ENCODE results near the gene C2orf92.

Gene C2orf92

DNA sequence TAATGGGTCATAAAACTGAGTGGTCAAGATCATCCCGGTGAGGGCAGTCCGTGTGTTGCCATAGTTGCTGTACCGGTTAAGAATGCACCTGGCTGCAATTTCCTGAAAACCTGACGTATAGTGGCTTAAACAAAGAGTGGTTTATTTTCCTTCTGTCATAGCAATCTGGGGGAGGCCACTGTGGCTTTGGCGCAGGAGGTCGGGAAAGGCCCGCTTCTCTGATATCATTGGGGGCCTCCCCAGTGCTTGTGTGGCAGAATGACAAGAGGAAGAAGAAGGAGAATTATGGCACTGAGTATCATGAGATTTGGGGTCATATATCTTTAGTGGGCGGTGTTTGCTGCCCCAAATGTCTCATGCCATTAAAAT is 4.4 kb downstream of the C2orf92 start:
- Histone ChIP-seq H4K8ac (ENCODE audit: low read length) (no peak overlapping the region), H2AK5ac (ENCODE audit: low read length, severe bottlenecking) (no peak overlapping the region), H3K14ac (ENCODE audit: low read length in 2 of 2) (no peak overlapping the region), H3K4me3 (ENCODE audit: insufficient read depth in 1 of 2, low read depth in 1 of 2, low read length in 2 of 2) (no peak overlapping the region), H2BK5ac (ENCODE audit: low read depth, low read length, poor library complexity, severe bottlenecking) (no peak overlapping the region), H3K4me2 (ENCODE audit: low read length, poor library complexity, severe bottlenecking) (no peak overlapping the region), H3K79me1 (replicated peaks; ENCODE audit: low read length, poor library complexity, severe bottlenecking) (no peaks in the 10 kb centered on the region), H3K9me3 (ENCODE audit: control insufficient read depth, low read length) (no peaks in the 10 kb centered on the region), H2BK15ac (ENCODE audit: low read depth, poor library complexity, severe bottlenecking) (no peak overlapping the region), H2BK120ac (ENCODE audit: low read depth, low read length) (no peak overlapping the region), H3K27me3 (ENCODE audit: control insufficient read depth in 1 of 2, insufficient read depth in 1 of 2, low read length in 2 of 2) (no peaks in the 10 kb centered on the region), H3K4me1 (ENCODE audit: control insufficient read depth, insufficient read depth, low read depth, low read length) (no peaks in the 10 kb centered on the region), H3K4ac (ENCODE audit: low read depth in 1 of 2, low read length in 2 of 2) (no peak overlapping the region), H2AFZ (ENCODE audit: low read depth, low read length) (no peak overlapping the region), H3K9ac (ENCODE audit: low read length) (no peak overlapping the region), H2BK12ac (ENCODE audit: low read length in 2 of 2) (no peak overlapping the region), H3K18ac (ENCODE audit: low read depth in 1 of 2, low read length in 2 of 2) (no peak overlapping the region), H3K36me3 (ENCODE audit: control insufficient read depth in 1 of 2, insufficient read depth in 2 of 2, low read depth in 1 of 2, low read length in 2 of 2) (no peaks in the 10 kb centered on the region), H3K23ac (ENCODE audit: low read length in 2 of 2) (no peak overlapping the region), H4K91ac (ENCODE audit: low read length) (no peak overlapping the region), H3K27ac (ENCODE audit: low read length, poor library complexity, severe bottlenecking) (no peak overlapping the region)
- no peak for DNase-seq
- 93% methylated on average over 8 of the region's 8 CpGs for WGBS

DNA sequence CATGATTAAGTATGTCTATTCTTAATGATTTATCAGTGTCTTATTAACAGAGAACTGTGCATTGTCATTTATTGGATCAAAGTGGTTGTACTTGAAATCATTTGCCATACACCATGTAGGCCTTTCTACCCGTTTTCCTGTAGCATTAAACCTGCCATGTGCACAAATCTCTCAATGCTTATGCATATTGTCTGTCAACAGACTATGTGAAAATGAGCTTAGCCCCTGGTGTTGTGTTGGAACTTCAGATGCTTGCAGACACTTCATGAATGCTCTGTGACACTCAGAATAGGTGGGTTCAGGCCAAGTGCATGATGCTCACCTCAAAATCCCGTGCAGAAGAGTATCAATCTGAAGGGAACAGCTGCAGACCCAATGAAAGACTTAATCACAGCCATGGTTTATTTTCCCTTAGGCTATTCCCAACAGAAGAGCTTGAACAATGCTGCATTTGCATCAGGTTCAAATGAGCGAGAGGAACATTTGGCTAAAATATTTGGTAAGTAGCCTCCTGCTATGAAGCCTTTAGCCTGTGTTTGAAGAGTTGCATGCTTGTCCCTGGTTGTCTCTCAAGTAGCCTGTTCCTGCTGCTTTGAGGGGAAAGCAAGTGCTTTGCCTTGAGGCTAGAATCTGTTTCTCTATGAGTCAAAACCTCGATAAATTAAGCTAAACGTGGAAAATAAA is 6.1 kb downstream of the C2orf92 start:
- Histone ChIP-seq H3K23ac (ENCODE audit: low read length in 2 of 2) (no peak overlapping the region), H2AK5ac (ENCODE audit: low read length, severe bottlenecking) (no peak overlapping the region), H2BK120ac (ENCODE audit: low read depth, low read length) (no peak overlapping the region), H3K9ac (ENCODE audit: low read length) (no peak overlapping the region), H2BK15ac (ENCODE audit: low read depth, poor library complexity, severe bottlenecking) (no peak overlapping the region), H3K4me2 (ENCODE audit: low read length, poor library complexity, severe bottlenecking) (no peak overlapping the region), H3K36me3 (ENCODE audit: control insufficient read depth in 1 of 2, insufficient read depth in 2 of 2, low read depth in 1 of 2, low read length in 2 of 2) (no peaks in the 10 kb centered on the region), H3K4me3 (ENCODE audit: insufficient read depth in 1 of 2, low read depth in 1 of 2, low read length in 2 of 2) (no peak overlapping the region), H4K91ac (ENCODE audit: low read length) (no peak overlapping the region), H2AFZ (ENCODE audit: low read depth, low read length) (no peak overlapping the region), H2BK5ac (ENCODE audit: low read depth, low read length, poor library complexity, severe bottlenecking) (no peak overlapping the region), H3K4me1 (ENCODE audit: control insufficient read depth, insufficient read depth, low read depth, low read length) (no peaks in the 10 kb centered on the region), H4K8ac (ENCODE audit: low read length) (no peak overlapping the region), H3K14ac (ENCODE audit: low read length in 2 of 2) (no peak overlapping the region), H3K27me3 (ENCODE audit: control insufficient read depth in 1 of 2, insufficient read depth in 1 of 2, low read length in 2 of 2) (no peaks in the 10 kb centered on the region), H3K9me3 (ENCODE audit: control insufficient read depth, low read length) (no peaks in the 10 kb centered on the region), H2BK12ac (ENCODE audit: low read length in 2 of 2) (no peak overlapping the region), H3K27ac (ENCODE audit: low read length, poor library complexity, severe bottlenecking) (no peak overlapping the region), H3K18ac (ENCODE audit: low read depth in 1 of 2, low read length in 2 of 2) (no peak overlapping the region), H3K79me1 (replicated peaks; ENCODE audit: low read length, poor library complexity, severe bottlenecking) (no peaks in the 10 kb centered on the region), H3K4ac (ENCODE audit: low read depth in 1 of 2, low read length in 2 of 2) (no peak overlapping the region)
- 82% methylated on average over 5 of the region's 5 CpGs for WGBS
- DNase-seq, result no peak

DNA sequence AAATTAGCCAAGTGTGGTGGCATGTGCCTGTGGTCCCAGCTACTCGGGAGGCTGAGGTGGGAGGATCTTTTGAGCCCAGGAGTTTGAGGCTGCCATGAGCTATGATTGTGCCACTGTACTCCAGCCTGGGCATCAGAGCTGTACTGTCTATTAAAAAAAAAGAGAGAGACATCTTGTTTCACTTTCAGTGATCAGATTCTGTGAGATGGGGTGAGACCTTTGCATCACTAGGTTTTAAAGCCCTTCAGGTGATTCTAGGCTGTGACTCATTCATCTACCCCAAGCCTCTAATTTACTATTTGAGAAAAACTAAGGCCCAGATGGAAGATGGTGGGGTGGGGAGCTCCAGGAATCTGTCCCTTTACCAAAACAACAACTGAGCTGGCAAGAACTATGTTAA is 7.1 kb downstream of the C2orf92 start:
- Histone ChIP-seq H2AK5ac (ENCODE audit: low read length, severe bottlenecking) (no peak overlapping the region), H3K4me2 (ENCODE audit: low read length, poor library complexity, severe bottlenecking) (no peak overlapping the region), H2BK120ac (ENCODE audit: low read depth, low read length) (no peak overlapping the region), H3K27me3 (ENCODE audit: control insufficient read depth in 1 of 2, insufficient read depth in 1 of 2, low read length in 2 of 2) (no peaks in the 10 kb centered on the region), H2BK5ac (ENCODE audit: low read depth, low read length, poor library complexity, severe bottlenecking) (no peak overlapping the region), H2AFZ (ENCODE audit: low read depth, low read length) (no peak overlapping the region), H2BK15ac (ENCODE audit: low read depth, poor library complexity, severe bottlenecking) (no peak overlapping the region), H3K4me1 (ENCODE audit: control insufficient read depth, insufficient read depth, low read depth, low read length) (no peaks in the 10 kb centered on the region), H3K9ac (ENCODE audit: low read length) (no peak overlapping the region), H3K4me3 (ENCODE audit: insufficient read depth in 1 of 2, low read depth in 1 of 2, low read length in 2 of 2) (no peak overlapping the region), H3K27ac (ENCODE audit: low read length, poor library complexity, severe bottlenecking) (no peak overlapping the region), H4K91ac (ENCODE audit: low read length) (no peak overlapping the region), H3K79me1 (replicated peaks; ENCODE audit: low read length, poor library complexity, severe bottlenecking) (no peaks in the 10 kb centered on the region), H3K18ac (ENCODE audit: low read depth in 1 of 2, low read length in 2 of 2) (no peak overlapping the region), H2BK12ac (ENCODE audit: low read length in 2 of 2) (no peak overlapping the region), H3K14ac (ENCODE audit: low read length in 2 of 2) (no peak overlapping the region), H4K8ac (ENCODE audit: low read length) (no peak overlapping the region), H3K23ac (ENCODE audit: low read length in 2 of 2) (no peak overlapping the region), H3K36me3 (ENCODE audit: control insufficient read depth in 1 of 2, insufficient read depth in 2 of 2, low read depth in 1 of 2, low read length in 2 of 2) (no peaks in the 10 kb centered on the region), H3K4ac (ENCODE audit: low read depth in 1 of 2, low read length in 2 of 2) (no peak overlapping the region), H3K9me3 (ENCODE audit: control insufficient read depth, low read length) (no peaks in the 10 kb centered on the region)
- DNase-seq, result no peak
- 89% methylated on average over 1 of the region's 1 CpG for WGBS

DNA sequence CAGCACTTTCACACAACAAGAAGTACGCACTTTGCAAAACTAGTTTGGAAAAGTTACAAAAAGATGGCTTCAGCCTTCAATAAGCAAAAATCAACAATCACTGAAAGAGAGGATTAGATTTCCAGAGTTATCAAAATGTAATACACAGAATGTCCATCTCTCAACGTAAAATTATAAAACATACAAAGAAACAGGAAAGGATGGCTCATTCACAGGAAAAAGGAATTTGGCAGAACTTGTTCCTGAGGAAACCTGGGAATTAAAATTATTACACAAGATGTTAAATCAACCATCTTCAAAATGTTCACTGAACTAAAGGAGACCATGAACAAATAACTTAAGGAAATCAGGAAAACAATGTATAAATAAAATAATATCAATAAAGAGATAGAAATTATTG is 8.0 kb downstream of the C2orf92 start:
- Histone ChIP-seq H3K4ac (ENCODE audit: low read depth in 1 of 2, low read length in 2 of 2) (no peak overlapping the region), H3K14ac (ENCODE audit: low read length in 2 of 2) (no peak overlapping the region), H4K91ac (ENCODE audit: low read length) (no peak overlapping the region), H3K4me2 (ENCODE audit: low read length, poor library complexity, severe bottlenecking) (no peak overlapping the region), H3K4me1 (ENCODE audit: control insufficient read depth, insufficient read depth, low read depth, low read length) (no peaks in the 10 kb centered on the region), H2BK12ac (ENCODE audit: low read length in 2 of 2) (no peak overlapping the region), H3K23ac (ENCODE audit: low read length in 2 of 2) (no peak overlapping the region), H3K36me3 (ENCODE audit: control insufficient read depth in 1 of 2, insufficient read depth in 2 of 2, low read depth in 1 of 2, low read length in 2 of 2) (no peaks in the 10 kb centered on the region), H3K9me3 (ENCODE audit: control insufficient read depth, low read length) (no peaks in the 10 kb centered on the region), H2BK15ac (ENCODE audit: low read depth, poor library complexity, severe bottlenecking) (no peak overlapping the region), H3K27ac (ENCODE audit: low read length, poor library complexity, severe bottlenecking) (no peak overlapping the region), H2AFZ (ENCODE audit: low read depth, low read length) (no peak overlapping the region), H4K8ac (ENCODE audit: low read length) (no peak overlapping the region), H3K4me3 (ENCODE audit: insufficient read depth in 1 of 2, low read depth in 1 of 2, low read length in 2 of 2) (no peak overlapping the region), H2AK5ac (ENCODE audit: low read length, severe bottlenecking) (no peak overlapping the region), H3K9ac (ENCODE audit: low read length) (no peak overlapping the region), H3K18ac (ENCODE audit: low read depth in 1 of 2, low read length in 2 of 2) (no peak overlapping the region), H3K79me1 (replicated peaks; ENCODE audit: low read length, poor library complexity, severe bottlenecking) (no peaks in the 10 kb centered on the region), H2BK5ac (ENCODE audit: low read depth, low read length, poor library complexity, severe bottlenecking) (no peak overlapping the region), H2BK120ac (ENCODE audit: low read depth, low read length) (no peak overlapping the region), H3K27me3 (ENCODE audit: control insufficient read depth in 1 of 2, insufficient read depth in 1 of 2, low read length in 2 of 2) (no peaks in the 10 kb centered on the region)
- no peak for DNase-seq
- WGBS, result 100% methylated on average over 1 of the region's 2 CpGs
